GM23338 (cell line): ENCODE measurements around the gene BGLAP. TPM values are rescaled to one million over a fixed set of nuclear protein-coding genes. Genes with fewer than 3 reads are reported as not detected.

Experiments
- ATAC-seq: fragments of 200-7000 bp; cut with Tn5 transposase; 3 replicates; pipeline ENCODE4 v1.9.1; 2020
- DNase-seq: peaks from one replicate; pipeline ENCODE4 v3.0.0-alpha.2; 2015; ENCODE audit warnings: low spot score
- H2AFZ ChIP-seq: fragments of 200-600 bp; sonication (generic); 2 replicates; pipeline ENCODE4 v1.8.0; 2016; ENCODE audit warnings: antibody characterized with exemption, mild to moderate bottlenecking, moderate library complexity
- H3F3A ChIP-seq: fragments of 200-600 bp; sonication (generic); replicated peaks from 2 replicates; pipeline ENCODE4 v1.8.0; 2017; ENCODE audit warnings: antibody characterized with exemption, mixed run types, low read depth
- H3K27ac ChIP-seq: fragments of 200-600 bp; sonication (generic); 2 replicates; pipeline ENCODE4 v1.6.1; 2016; ENCODE audit warnings: low read depth
- H3K27me3 ChIP-seq: fragments of 200-600 bp; sonication (generic); 2 replicates; pipeline ENCODE4 v1.8.0; 2016; ENCODE audit warnings: mild to moderate bottlenecking, mixed run types, moderate library complexity; ENCODE audit not compliant: insufficient read depth
- H3K36me3 ChIP-seq: fragments of 200-600 bp; sonication (generic); 2 replicates; pipeline ENCODE4 v1.8.0; 2016; ENCODE audit warnings: mild to moderate bottlenecking; ENCODE audit not compliant: insufficient read depth
- H3K4me1 ChIP-seq: fragments of 200-600 bp; sonication (generic); 2 replicates; pipeline ENCODE4 v1.8.0; 2016; ENCODE audit warnings: mild to moderate bottlenecking, moderate library complexity; ENCODE audit not compliant: insufficient read depth
- H3K4me2 ChIP-seq: fragments of 200-600 bp; sonication (generic); 2 replicates; pipeline ENCODE4 v1.7.1; 2017; ENCODE audit warnings: mixed run types
- H3K4me3 ChIP-seq: fragments of 200-600 bp; sonication (generic); 2 replicates; pipeline ENCODE4 v1.6.1; 2016; ENCODE audit warnings: mixed run types
- H3K79me2 ChIP-seq: fragments of 200-600 bp; sonication (generic); replicated peaks from 2 replicates; pipeline ENCODE4 v1.8.0; 2017; ENCODE audit warnings: mild to moderate bottlenecking; ENCODE audit not compliant: insufficient read depth
- H3K9me2 ChIP-seq: fragments of 200-600 bp; sonication (generic); 2 replicates; pipeline ENCODE4 v1.8.0; 2017; ENCODE audit not compliant: insufficient read depth
- H4K20me1 ChIP-seq: fragments of 200-600 bp; sonication (generic); replicated peaks from 2 replicates; pipeline ENCODE4 v1.8.0; 2017; ENCODE audit warnings: mild to moderate bottlenecking; ENCODE audit not compliant: insufficient read depth
- H3K27ac Mint-ChIP-seq: 2 replicates; pipeline ENCODE4 v1.8.0; 2020; ENCODE audit warnings: inconsistent platforms, mild to moderate bottlenecking, moderate library complexity, mixed read lengths
- H3K27me3 Mint-ChIP-seq: 3 replicates; pipeline ENCODE4 v1.8.0; 2022; ENCODE audit warnings: low read depth, mild to moderate bottlenecking, moderate library complexity, mixed read lengths, inconsistent platforms; ENCODE audit not compliant: insufficient read depth, poor library complexity
- H3K36me3 Mint-ChIP-seq: 3 replicates; pipeline ENCODE4 v1.8.0; 2021; ENCODE audit warnings: low read depth, mild to moderate bottlenecking, inconsistent platforms, moderate library complexity, mixed read lengths
- H3K4me1 Mint-ChIP-seq: 3 replicates; pipeline ENCODE4 v1.8.0; 2020; ENCODE audit warnings: mild to moderate bottlenecking, inconsistent platforms, mixed read lengths
- H3K4me3 Mint-ChIP-seq: 3 replicates; pipeline ENCODE4 v1.8.0; 2021; ENCODE audit warnings: moderate library complexity, mild to moderate bottlenecking, inconsistent platforms, mixed read lengths
- H3K9me3 Mint-ChIP-seq: 3 replicates; pipeline ENCODE4 v1.8.0; 2020; ENCODE audit warnings: moderate library complexity, mild to moderate bottlenecking, inconsistent platforms, mixed read lengths
- CREB1 ChIP-seq: fragments of 250-450 bp; sonication (Bioruptor Pico); IDR thresholded peaks from 2 replicates; pipeline ENCODE4 v1.5.0; 2020; ENCODE audit warnings: low read depth, mild to moderate bottlenecking, moderate library complexity
- CTCF ChIP-seq, 2 experiments: fragments of 200-600 bp in 1 of 2; sonication (generic) in 1 of 2; conservative IDR thresholded peaks; 2 replicates each; pipeline versions ENCODE4 v1.5.1 to v1.6.1; 2016 to 2017; ENCODE audit warnings: antibody characterized with exemption in 2 of 2, low read depth in 2 of 2, mild to moderate bottlenecking in 2 of 2, moderate library complexity in 1 of 2
- EZH2phosphoT487 ChIP-seq: fragments of 200-600 bp; sonication (generic); IDR thresholded peaks from one replicate; pipeline ENCODE4 v1.8.1; 2018; ENCODE audit warnings: antibody characterized with exemption; ENCODE audit not compliant: unreplicated experiment
- JUNB ChIP-seq: IDR thresholded peaks from one replicate; pipeline ENCODE4 v1.6.1; 2016; ENCODE audit warnings: antibody characterized with exemption; ENCODE audit not compliant: unreplicated experiment
- POLR2AphosphoS5 ChIP-seq: IDR thresholded peaks from 2 replicates; pipeline ENCODE4 v1.6.1; 2016; ENCODE audit warnings: antibody characterized with exemption, low read depth
- STAT1 ChIP-seq: IDR thresholded peaks from one replicate; pipeline ENCODE4 v1.6.1; 2016; ENCODE audit warnings: antibody characterized with exemption; ENCODE audit not compliant: unreplicated experiment
- ZNF114 ChIP-seq: fragments of 250-450 bp; sonication (Bioruptor Pico); IDR thresholded peaks from 2 replicates; pipeline ENCODE4 v1.5.0; 2020; ENCODE audit warnings: mild to moderate bottlenecking, moderate library complexity
- ZNF331 ChIP-seq: fragments of 250-450 bp; sonication (Bioruptor Pico); IDR thresholded peaks from 2 replicates; pipeline ENCODE4 v1.5.0; 2020; ENCODE audit warnings: low read depth, mild to moderate bottlenecking, moderate library complexity
- polyA plus RNA-seq: library from polyadenylated mRNA; unstranded; fragments of >200 nt; fragmentation: Nextera tagmentation; extraction: Ambion mirVana; gene quantifications from 2 replicates; pipeline ENCODE4 v1.2.1, GENCODE V29; 2016
- total RNA-seq: library from RNA; depleted of rRNA; stranded (reverse); fragments of >200 nt; shearing (Covaris generic); gene quantifications from 2 replicates; pipeline ENCODE4 v1.2.3, GENCODE V29; 2014
- TF ChIP-seq, protein P1 (sequence below): IDR thresholded peaks from 2 replicates; pipeline ENCODE4 v1.6.1; 2016; ENCODE audit warnings: antibody characterized with exemption

Gene BGLAP
- total and polyA plus RNA-seq, 2 experiments from 2014 or later: 0.36 to 0.42 TPM

GRCh38 chr1:156226116-156226538 is 15.9 kb upstream of the BGLAP start:
- ATAC-seq: no peak
- H3K36me3 ChIP-seq: peaks cover 17% of the 10 kb centered on the region; the same call in 1 of the 2 replicates
- TF ChIP-seq POLR2AphosphoS5 (no peak), ZNF114 (CRISPR knock-in tag) (no peak), CREB1 (CRISPR knock-in tag) (no peak), CTCF (conservative IDR thresholded peaks at IDR 0.05; ENCODE audit: low read depth in 2 of 2) (no peak), EZH2phosphoT487 (no peak), ZNF331 (no peak), JUNB (no peak), STAT1 (no peak)
- TF ChIP-seq, protein P1, sequence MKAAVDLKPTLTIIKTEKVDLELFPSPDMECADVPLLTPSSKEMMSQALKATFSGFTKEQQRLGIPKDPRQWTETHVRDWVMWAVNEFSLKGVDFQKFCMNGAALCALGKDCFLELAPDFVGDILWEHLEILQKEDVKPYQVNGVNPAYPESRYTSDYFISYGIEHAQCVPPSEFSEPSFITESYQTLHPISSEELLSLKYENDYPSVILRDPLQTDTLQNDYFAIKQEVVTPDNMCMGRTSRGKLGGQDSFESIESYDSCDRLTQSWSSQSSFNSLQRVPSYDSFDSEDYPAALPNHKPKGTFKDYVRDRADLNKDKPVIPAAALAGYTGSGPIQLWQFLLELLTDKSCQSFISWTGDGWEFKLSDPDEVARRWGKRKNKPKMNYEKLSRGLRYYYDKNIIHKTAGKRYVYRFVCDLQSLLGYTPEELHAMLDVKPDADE: no peak
- no peak overlapping the region for H2AFZ ChIP-seq
- H3K27me3 Mint-ChIP-seq: no peaks in the 10 kb centered on the region
- H3K27me3 ChIP-seq: no peaks in the 10 kb centered on the region
- no peak overlapping the region for H3K27ac Mint-ChIP-seq
- DNase-seq: no peak
- H3K36me3 Mint-ChIP-seq: peaks cover 51% of the 10 kb centered on the region
- H3K4me2 ChIP-seq: no peak overlapping the region
- H3K9me2 ChIP-seq: no peaks in the 10 kb centered on the region
- peaks cover 20% of the 10 kb centered on the region for H3F3A ChIP-seq
- H3K9me3 Mint-ChIP-seq: no peaks in the 10 kb centered on the region
- H4K20me1 ChIP-seq: 0 out of 2 replicates have a peak, but pooled peaks cover 3% of the 10 kb centered on the region
- H3K79me2 ChIP-seq: peaks cover 8% of the 10 kb centered on the region; the same call in 1 of the 2 replicates
- H3K4me3 ChIP-seq: no peak overlapping the region
- H3K4me3 Mint-ChIP-seq: no peak overlapping the region
- no peaks in the 10 kb centered on the region for H3K4me1 ChIP-seq
- peaks cover 4% of the 10 kb centered on the region; the same call in 2 of the 3 replicates for H3K4me1 Mint-ChIP-seq
- H3K27ac ChIP-seq: peak overlapping the region; percentile 9; the same call in 1 of the 2 replicates

- DNase-seq (no peak), ATAC-seq (no peak)
- Mint-ChIP-seq H3K27me3 (no peaks in the 10 kb centered on the region), H3K27ac (no peak overlapping the region), H3K36me3 (peaks cover 47% of the 10 kb centered on the region), H3K4me1 (peaks cover 4% of the 10 kb centered on the region; the same call in 2 of the 3 replicates), H3K4me3 (no peak overlapping the region), H3K9me3 (no peaks in the 10 kb centered on the region)
- Histone ChIP-seq H3F3A (peaks cover 20% of the 10 kb centered on the region), H3K4me1 (no peaks in the 10 kb centered on the region), H3K4me3 (no peak overlapping the region), H2AFZ (no peak overlapping the region), H3K79me2 (0 out of 2 replicates have a peak, but pooled peaks cover 5% of the 10 kb centered on the region), H3K36me3 (peaks cover 17% of the 10 kb centered on the region; the same call in 1 of the 2 replicates), H3K9me2 (no peaks in the 10 kb centered on the region), H4K20me1 (no peaks in the 10 kb centered on the region), H3K27ac (no peak overlapping the region), H3K4me2 (no peak overlapping the region), H3K27me3 (no peaks in the 10 kb centered on the region)
- TF ChIP-seq EZH2phosphoT487: no peak
- no peak for TF ChIP-seq ZNF114 (CRISPR knock-in tag)
- TF ChIP-seq, protein P1: no peak
- no peak for TF ChIP-seq STAT1
- TF ChIP-seq POLR2AphosphoS5: no peak
Measured at GRCh38 chr1:156226782-156227181, 15.2 kb upstream of the BGLAP start.
